Measurements from ENCODE around the gene MCTP1.

DNA sequence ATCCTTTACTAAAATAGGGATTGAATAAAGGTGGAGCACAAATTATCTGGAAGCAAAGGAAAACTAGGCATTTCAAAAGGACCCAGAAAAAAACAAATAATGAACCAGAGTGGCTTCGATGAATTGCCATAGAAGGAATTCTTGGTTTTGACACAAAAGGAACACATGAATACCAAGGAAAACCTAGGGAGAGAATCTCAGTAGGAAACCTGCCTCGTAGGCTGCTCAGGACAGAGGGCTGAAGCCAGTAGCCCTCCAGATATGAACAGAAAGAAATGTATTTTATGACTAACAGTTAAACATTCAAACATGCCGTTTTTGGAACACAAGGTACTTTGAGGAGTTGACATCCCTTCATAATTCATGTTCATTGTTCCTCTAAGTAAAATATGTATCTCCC is 420.9 kb downstream of the MCTP1 start:
- TF ChIP-seq, protein P1, sequence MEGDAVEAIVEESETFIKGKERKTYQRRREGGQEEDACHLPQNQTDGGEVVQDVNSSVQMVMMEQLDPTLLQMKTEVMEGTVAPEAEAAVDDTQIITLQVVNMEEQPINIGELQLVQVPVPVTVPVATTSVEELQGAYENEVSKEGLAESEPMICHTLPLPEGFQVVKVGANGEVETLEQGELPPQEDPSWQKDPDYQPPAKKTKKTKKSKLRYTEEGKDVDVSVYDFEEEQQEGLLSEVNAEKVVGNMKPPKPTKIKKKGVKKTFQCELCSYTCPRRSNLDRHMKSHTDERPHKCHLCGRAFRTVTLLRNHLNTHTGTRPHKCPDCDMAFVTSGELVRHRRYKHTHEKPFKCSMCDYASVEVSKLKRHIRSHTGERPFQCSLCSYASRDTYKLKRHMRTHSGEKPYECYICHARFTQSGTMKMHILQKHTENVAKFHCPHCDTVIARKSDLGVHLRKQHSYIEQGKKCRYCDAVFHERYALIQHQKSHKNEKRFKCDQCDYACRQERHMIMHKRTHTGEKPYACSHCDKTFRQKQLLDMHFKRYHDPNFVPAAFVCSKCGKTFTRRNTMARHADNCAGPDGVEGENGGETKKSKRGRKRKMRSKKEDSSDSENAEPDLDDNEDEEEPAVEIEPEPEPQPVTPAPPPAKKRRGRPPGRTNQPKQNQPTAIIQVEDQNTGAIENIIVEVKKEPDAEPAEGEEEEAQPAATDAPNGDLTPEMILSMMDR (IDR thresholded peaks at IDR 0.05 in 2 of 3, conservative IDR thresholded peaks at IDR 0.05 in 1 of 3; ENCODE audit: control insufficient read depth in 2 of 3, extremely low read depth in 1 of 3, insufficient read depth in 1 of 3, low read depth in 3 of 3, low read length in 3 of 3), result no peak
- TF ChIP-seq TARDBP (IDR thresholded peaks at IDR 0.05; ENCODE audit: borderline replicate concordance), result no peak
- TF ChIP-seq, protein P2, sequence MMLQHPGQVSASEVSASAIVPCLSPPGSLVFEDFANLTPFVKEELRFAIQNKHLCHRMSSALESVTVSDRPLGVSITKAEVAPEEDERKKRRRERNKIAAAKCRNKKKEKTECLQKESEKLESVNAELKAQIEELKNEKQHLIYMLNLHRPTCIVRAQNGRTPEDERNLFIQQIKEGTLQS (IDR thresholded peaks at IDR 0.05; ENCODE audit: borderline replicate concordance, extremely low read depth, low read depth, low read length), result no peak
- no peak for TF ChIP-seq EGR1 (IDR thresholded peaks at IDR 0.05; ENCODE audit: borderline replicate concordance in 1 of 2, low read depth in 2 of 2, low read length in 2 of 2)
- no peak for TF ChIP-seq RAD51 (IDR thresholded peaks at IDR 0.05)
- no peak for TF ChIP-seq FOXK2 (IDR thresholded peaks at IDR 0.05)
- no peak for TF ChIP-seq BRCA1 (IDR thresholded peaks at IDR 0.05; ENCODE audit: low read depth, low read length)
- TF ChIP-seq ZZZ3 (IDR thresholded peaks at IDR 0.05; ENCODE audit: control insufficient read depth, insufficient read length, low read depth), result no peak
- no peak for TF ChIP-seq MEF2A (IDR thresholded peaks at IDR 0.05; ENCODE audit: insufficient read depth, low read depth, low read length)
- TF ChIP-seq ASH2L (IDR thresholded peaks at IDR 0.05; ENCODE audit: borderline replicate concordance, low read depth), result no peak

All from GM12878 (cell line).